Mammary epithelial cell (primary cell): ENCODE results near the gene SULT1C2.

ENCODE experiments used
- CTCF ChIP-seq, 2 donors: IDR thresholded peaks in 1 of 2; conservative IDR thresholded peaks in 1 of 2; 2 replicates each; pipeline ENCODE4 v1.5.1; 2011 to 2012; ENCODE audit warnings: inconsistent platforms in 2 of 2, low read length in 2 of 2, mild to moderate bottlenecking in 2 of 2, control low read depth in 1 of 2, low read depth in 1 of 2; ENCODE audit not compliant: insufficient read depth in 1 of 2; ENCODE audit errors: extremely low read depth in 1 of 2
- EZH2 ChIP-seq: IDR thresholded peaks from 2 replicates; pipeline ENCODE4 v1.6.1; 2012; ENCODE audit warnings: low read length, inconsistent platforms, borderline replicate concordance

DNA sequence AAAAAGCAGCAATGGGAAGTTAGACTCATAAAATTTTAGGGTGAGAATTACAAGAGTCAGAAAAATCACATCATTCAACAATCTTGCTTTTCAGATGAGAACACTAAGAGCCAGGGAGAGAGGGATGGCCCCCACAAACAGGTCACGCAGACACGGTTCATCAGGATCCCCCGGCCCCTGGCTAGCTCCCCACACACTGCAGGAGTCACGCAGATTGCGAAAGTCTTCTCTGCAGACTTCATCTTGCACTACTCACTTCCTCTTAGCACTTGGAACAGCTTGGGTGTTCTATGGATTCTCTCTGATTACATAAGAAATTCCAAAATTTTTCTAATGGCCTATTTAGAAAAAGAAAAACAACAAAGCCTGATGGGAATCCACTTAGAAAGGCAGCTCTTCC is 21.6 kb upstream of the SULT1C2 start:
- TF ChIP-seq CTCF (conservative IDR thresholded peaks at IDR 0.05 in 1 of 2, IDR thresholded peaks at IDR 0.05 in 1 of 2; ENCODE audit: extremely low read depth in 1 of 2, insufficient read depth in 1 of 2, low read depth in 1 of 2, low read length in 2 of 2) (no peak), EZH2 (no peak)
